ENCODE data around the gene RNF13.
"Not testable (repeated sequence)": the region's sequence is repeated elsewhere in the genome, so short reads cannot be mapped to it uniquely, and the experiment has no call there.

RNF13 gene

GRCh38 chr3:149843502-149843901, 30.5 kb downstream of the RNF13 start:
- DNase-seq (ENCODE audit: low spot score): no peak

DNA sequence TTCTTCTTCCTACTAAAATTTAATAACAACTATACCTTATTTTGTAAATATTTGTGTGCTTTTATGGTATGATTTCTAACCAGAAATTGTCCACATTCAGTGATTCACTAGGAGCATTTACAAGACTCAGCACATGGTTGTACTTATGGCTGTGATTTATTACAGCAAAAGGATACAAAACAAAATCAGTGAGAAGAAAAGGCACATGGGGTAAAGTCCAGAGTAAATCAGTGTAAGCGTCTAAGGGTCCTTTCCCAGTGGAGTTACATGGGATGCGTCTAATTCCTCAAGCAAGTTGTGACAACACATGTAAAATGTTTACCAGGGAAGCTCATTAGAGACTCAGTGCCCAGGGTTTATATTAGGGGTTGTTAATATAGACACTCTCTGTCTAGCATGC, 31.1 kb downstream of the RNF13 start:
- no peak for DNase-seq (ENCODE audit: low spot score)

- no peak for DNase-seq (ENCODE audit: low spot score)
These were observed 32.7 kb downstream of the RNF13 start for GRCh38 chr3:149845570-149846244.

DNA sequence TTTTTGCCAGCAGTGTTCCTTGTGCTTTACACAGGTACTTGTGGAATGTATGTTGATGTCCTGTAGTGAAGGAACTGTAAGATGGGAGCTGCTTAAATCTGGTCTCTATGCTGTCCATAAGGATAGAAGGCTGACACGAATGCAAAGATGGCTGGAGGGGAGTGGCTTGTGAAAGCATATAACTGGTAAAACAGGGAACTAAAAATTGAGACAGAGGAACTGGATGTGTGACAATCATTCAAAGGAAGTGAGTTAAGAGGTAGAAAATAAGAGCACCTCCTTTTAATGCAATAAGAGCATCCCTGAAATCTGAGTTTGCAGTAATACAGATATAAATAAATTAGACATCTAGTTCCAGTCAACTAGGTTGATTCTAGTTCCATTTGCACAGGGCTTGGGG, 35.2 kb downstream of the RNF13 start:
- DNase-seq (ENCODE audit: low spot score): no peak

DNA sequence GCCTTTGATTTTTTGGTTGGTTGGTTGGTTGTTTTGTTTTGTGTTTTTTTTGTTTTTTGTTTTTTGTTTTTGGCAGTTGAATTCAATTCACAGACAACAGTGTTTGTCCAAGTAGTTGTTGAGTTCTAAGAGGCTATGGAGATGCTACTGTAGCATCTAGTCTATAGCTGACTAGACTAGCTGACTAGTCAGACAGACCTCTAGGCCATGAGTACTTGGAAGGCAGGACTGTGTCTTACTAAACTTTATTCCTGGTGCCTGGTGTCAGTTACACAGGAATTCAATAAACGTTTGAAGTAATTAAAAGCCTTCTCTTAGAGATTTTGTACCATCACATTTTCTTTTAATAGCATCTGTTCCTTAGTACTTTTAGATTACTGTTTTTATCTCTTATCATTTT, 35.7 kb downstream of the RNF13 start:
- no peak for DNase-seq (ENCODE audit: low spot score)

DNA sequence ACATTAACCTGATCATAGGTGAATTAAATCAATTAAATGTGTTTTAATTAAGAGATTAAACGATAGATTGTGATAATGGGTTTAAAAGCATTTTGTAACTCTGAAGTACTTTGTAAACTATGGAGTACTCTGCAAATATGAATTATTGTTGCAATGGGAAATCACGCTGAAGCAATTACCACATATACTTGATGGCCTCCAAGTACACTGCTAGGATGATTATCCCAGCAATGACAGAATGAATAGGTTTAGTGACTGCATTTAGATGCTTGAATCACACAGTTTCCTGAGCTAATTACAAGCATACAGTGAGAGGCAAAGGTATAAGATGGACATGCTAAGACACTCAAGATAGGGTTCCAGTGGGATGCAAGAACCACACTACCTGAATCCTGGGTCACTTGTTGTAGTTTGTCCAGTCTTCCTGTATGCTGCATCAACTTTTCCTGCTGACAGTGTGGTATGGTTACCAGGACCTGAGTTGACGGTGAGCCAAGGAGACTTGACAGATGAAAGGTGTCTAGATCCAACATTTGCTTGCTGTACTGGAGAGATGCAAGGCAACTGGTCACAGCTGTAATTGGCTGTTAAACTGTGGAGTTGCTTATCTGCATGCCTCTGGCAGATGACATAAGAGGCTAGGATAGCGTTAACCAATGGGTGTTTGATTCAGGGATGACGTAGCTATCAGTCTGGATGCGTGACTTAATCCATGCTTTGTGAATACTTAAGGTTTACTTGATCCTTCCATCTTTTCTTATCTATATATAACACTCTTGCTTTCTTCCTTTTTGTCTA, 38.0 kb downstream of the RNF13 start:
- DNase-seq (ENCODE audit: low spot score): no peak

- DNase-seq (ENCODE audit: low spot score): no peak
These were observed 45.9 kb downstream of the RNF13 start for GRCh38 chr3:149858911-149859310.

DNA sequence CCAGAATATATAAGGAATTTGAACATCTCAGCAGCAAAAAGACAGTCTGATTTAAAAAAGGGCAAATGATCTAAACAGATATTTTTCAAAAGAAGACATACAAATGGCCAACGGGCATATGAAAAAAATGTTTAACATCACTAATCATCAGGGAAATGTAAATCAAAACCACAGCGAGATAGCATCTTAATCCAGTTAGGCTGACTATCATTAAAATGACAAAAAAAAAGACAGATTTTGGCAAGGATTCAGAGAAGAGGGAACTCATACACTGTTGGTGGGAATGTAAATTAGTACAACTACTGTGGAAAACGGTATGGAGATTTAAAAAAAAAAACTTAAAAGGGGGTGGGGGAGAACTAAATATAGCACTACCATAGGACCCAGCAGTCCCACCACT, 47.9 kb downstream of the RNF13 start:
- no peak for DNase-seq (ENCODE audit: low spot score)

DNA sequence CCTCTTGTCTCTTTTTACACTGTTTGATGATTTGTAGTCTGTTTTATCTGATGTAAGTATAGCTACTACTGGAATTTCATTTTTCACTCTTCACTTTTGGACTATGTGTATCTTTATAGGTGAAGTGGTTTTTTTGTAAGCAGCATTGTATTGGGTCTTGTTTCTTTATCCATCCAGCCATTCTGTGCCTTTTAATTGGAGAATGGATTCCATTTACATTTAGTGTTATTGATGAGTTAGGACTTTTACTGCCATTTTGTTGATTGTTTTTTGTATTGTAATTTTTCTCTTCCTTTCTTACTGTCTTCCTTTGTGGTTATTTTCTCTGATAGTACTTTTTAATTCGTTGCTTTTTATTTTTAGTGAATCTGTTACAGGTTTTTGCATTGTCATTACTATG, 54.5 kb downstream of the RNF13 start:
- DNase-seq (ENCODE audit: low spot score): no peak

- peak; percentile 11 for DNase-seq (ENCODE audit: low spot score)
These were observed 58.8 kb downstream of the RNF13 start for GRCh38 chr3:149871855-149872254.

DNA sequence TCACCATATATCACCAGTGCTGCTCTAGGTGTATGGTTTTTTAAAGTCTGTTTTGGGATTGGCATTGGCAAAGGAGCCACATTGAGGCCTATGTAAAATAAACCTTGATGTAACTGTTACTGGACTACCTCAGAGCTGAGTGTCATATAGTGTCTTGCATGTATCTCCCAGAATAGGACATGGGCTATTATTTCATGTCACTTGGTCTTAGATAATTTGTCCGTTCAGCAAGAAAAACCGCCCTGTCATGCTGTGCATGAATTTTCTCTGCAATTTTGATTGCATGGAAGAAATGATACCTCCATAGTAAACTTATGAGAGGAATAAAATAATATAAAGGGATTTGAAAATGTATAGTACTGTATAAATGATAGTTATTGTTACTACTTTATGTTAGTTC, 59.6 kb downstream of the RNF13 start:
- no peak for DNase-seq (ENCODE audit: low spot score)

DNA sequence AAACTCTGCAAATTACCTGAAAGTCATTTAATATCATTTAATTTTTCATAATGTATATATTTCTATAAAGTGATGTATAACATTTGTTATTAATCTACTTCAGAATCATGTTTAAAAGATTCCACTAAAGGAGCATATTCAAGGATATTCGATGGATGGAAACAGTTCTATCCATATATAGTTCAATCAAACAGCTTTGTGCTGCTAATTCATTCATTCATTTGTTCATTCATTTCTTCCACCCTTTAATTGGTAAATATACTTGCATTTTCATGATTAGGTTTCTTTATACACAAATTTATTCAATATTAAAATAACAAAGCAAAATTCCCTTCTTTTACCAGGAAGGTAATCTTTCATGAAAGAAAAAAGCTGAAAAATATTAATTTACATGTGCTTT, 64.7 kb downstream of the RNF13 start:
- DNase-seq (ENCODE audit: low spot score): no peak

GRCh38 chr3:149879872-149880271, 66.9 kb downstream of the RNF13 start:
- peak; percentile 70 for DNase-seq (ENCODE audit: low spot score)

GRCh38 chr3:149881879-149882278, 68.9 kb downstream of the RNF13 start:
- DNase-seq (ENCODE audit: low spot score): no peak

- no peak for DNase-seq (ENCODE audit: low spot score)
These were observed 70.1 kb downstream of the RNF13 start for GRCh38 chr3:149883134-149883533.

GRCh38 chr3:149883860-149884259, 70.8 kb downstream of the RNF13 start:
- not testable (repeated sequence) for DNase-seq (ENCODE audit: low spot score)

DNA sequence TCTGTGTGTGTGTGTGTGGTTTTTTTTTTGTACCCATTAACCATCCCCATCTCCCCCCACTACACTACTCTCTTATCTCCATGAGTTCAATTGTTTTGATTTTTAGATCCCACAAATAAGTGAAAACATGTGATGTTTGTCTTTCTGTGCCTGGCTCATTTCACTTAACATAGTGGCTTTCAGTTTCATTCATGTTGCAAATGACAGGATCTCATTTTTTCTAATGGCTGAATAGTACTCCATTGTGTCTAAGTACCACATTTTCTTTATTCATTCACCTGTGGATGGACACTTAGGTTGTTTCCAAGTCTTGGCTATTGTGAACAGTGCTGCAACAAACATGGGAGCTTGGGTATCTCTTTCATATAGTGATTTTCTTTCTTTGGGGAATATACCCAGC, 71.8 kb downstream of the RNF13 start:
- DNase-seq (ENCODE audit: low spot score): not testable (repeated sequence)

- no peak for DNase-seq (ENCODE audit: low spot score)
These were observed 73.9 kb downstream of the RNF13 start for GRCh38 chr3:149886957-149887356.

- DNase-seq (ENCODE audit: low spot score): no peak
These were observed 78.6 kb downstream of the RNF13 start for GRCh38 chr3:149891621-149892020.

- no peak for DNase-seq (ENCODE audit: low spot score)
These were observed 79.4 kb downstream of the RNF13 start for GRCh38 chr3:149892371-149892770.

GRCh38 chr3:149894205-149894604, 81.2 kb downstream of the RNF13 start:
- peak; percentile 9 for DNase-seq (ENCODE audit: low spot score)

DNA sequence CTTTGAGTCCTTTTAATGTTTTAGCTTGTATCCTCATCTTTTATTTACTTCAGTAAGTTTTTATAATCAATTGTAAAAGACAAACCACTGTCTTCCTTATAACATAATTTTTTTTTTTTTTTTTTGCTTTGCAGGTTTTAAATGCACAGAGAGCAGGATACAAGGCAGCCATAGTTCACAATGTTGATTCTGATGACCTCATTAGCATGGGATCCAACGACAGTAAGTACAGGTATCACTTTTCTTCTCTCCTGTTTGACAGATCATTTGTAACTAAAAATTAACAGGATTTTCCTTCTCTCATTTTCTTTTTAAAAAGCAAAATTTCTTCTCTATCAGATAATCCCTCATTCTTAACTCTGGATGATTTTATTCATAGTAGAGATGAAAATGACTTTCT, 82.3 kb downstream of the RNF13 start:
- no peak for DNase-seq (ENCODE audit: low spot score)

DNA sequence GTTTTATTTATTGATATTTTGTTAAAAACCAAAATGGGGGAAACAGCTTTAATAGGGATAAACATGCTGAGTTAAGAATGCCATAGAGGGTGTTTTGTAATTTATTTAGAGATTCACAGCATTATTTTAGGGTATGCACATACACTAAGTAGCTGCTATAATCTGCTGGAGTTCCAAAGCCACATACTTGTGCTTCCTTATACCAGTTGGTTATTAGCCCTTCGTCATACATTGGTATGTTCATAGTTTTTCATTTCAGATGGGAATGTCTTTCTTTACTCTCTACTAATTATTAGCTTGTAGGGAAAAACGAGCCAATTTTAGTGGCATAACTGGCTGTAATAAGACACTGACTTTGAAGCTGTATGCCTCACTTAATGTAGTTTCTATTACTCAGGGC, 82.8 kb downstream of the RNF13 start:
- DNase-seq (ENCODE audit: low spot score): no peak

- peak; percentile 13 for DNase-seq (ENCODE audit: low spot score)
These were observed 85.8 kb downstream of the RNF13 start for GRCh38 chr3:149898771-149899170.
